Central memory CD8-positive, alpha-beta T cell (primary cell): ENCODE results near the gene PHF23.

ENCODE experiments used
- ATAC-seq: fragments of 150-1000 bp; cut with Tn5 transposase; replicated peaks from 2 replicates; pipeline ENCODE4 v1.10.0; 2022; ENCODE audit warnings: mild to moderate bottlenecking, moderate FRiP score, moderate number of reproducible peaks; ENCODE audit not compliant: poor library complexity, severe bottlenecking; ENCODE audit errors: extremely low read depth
- DNase-seq, 2 donors: peaks; one replicate each; pipeline ENCODE4 v3.0.0; 2021; ENCODE audit warnings: low spot score in 2 of 2
- H3K27ac Mint-ChIP-seq: one replicate; pipeline ENCODE4 v1.8.0; 2022; ENCODE audit warnings: low read depth, mild to moderate bottlenecking, moderate library complexity, mixed read lengths
- H3K27me3 Mint-ChIP-seq: one replicate; pipeline ENCODE4 v1.8.0; 2022; ENCODE audit warnings: mixed read lengths
- H3K36me3 Mint-ChIP-seq: one replicate; pipeline ENCODE4 v1.8.0; 2022; ENCODE audit warnings: mild to moderate bottlenecking, moderate library complexity, mixed read lengths; ENCODE audit not compliant: insufficient read depth
- H3K4me1 Mint-ChIP-seq: one replicate; pipeline ENCODE4 v1.8.0; 2022; ENCODE audit warnings: mixed read lengths
- H3K4me3 Mint-ChIP-seq: one replicate; pipeline ENCODE4 v1.8.0; 2022; ENCODE audit warnings: mild to moderate bottlenecking, moderate library complexity, mixed read lengths
- H3K9me3 Mint-ChIP-seq: one replicate; pipeline ENCODE4 v1.8.0; 2022; ENCODE audit warnings: mixed read lengths

Gene PHF23

GRCh38 chr17:7239091-7240027, at the start of gene PHF23:
Gene PHF23, minus strand, starts transcription at chr17:7239457. Its CDS starts 178 bp downstream, at chr17:7239279.
- Mint-ChIP-seq H3K9me3 (no peaks in the 10 kb centered on the region), H3K27me3 (no peaks in the 10 kb centered on the region), H3K36me3 (peaks cover 46% of the 10 kb centered on the region), H3K27ac (peak within 1 kb of the TSS; percentile 92), H3K4me1 (peaks cover 67% of the 10 kb centered on the region), H3K4me3 (peak within 1 kb of the TSS; percentile 98)
- peak; percentile 67 for ATAC-seq
- peak; percentile 84 to 89 for DNase-seq

GRCh38 chr17:7285679-7286078, 46.4 kb upstream of the PHF23 start:
- H3K4me3 Mint-ChIP-seq: no peak overlapping the region
- peaks cover 12% of the 10 kb centered on the region for H3K4me1 Mint-ChIP-seq
- H3K36me3 Mint-ChIP-seq: peaks cover 2% of the 10 kb centered on the region
- DNase-seq (no peak), ATAC-seq (no peak)
- no peak overlapping the region for H3K27ac Mint-ChIP-seq
- H3K27me3 Mint-ChIP-seq: peaks cover 75% of the 10 kb centered on the region
- no peaks in the 10 kb centered on the region for H3K9me3 Mint-ChIP-seq

GRCh38 chr17:7284911-7285310, 45.7 kb upstream of the PHF23 start:
- peaks cover 67% of the 10 kb centered on the region for H3K27me3 Mint-ChIP-seq
- ATAC-seq (no peak), DNase-seq (no peak)
- no peak overlapping the region for H3K27ac Mint-ChIP-seq
- no peaks in the 10 kb centered on the region for H3K9me3 Mint-ChIP-seq
- no peak overlapping the region for H3K4me3 Mint-ChIP-seq
- peaks cover 13% of the 10 kb centered on the region for H3K4me1 Mint-ChIP-seq
- H3K36me3 Mint-ChIP-seq: peaks cover 2% of the 10 kb centered on the region

- ATAC-seq (no peak), DNase-seq (no peak)
- H3K4me1 Mint-ChIP-seq: peaks cover 13% of the 10 kb centered on the region
- H3K27ac Mint-ChIP-seq: no peak overlapping the region
- no peaks in the 10 kb centered on the region for H3K9me3 Mint-ChIP-seq
- peaks cover 61% of the 10 kb centered on the region for H3K27me3 Mint-ChIP-seq
- no peak overlapping the region for H3K4me3 Mint-ChIP-seq
- H3K36me3 Mint-ChIP-seq: peaks cover 2% of the 10 kb centered on the region
Measured at GRCh38 chr17:7283471-7284216, 44.4 kb upstream of the PHF23 start.

- Mint-ChIP-seq H3K4me1 (peaks cover 13% of the 10 kb centered on the region), H3K36me3 (peaks cover 2% of the 10 kb centered on the region), H3K27ac (no peak overlapping the region), H3K9me3 (no peaks in the 10 kb centered on the region), H3K4me3 (peak overlapping the region; percentile 77), H3K27me3 (peaks cover 53% of the 10 kb centered on the region)
- ATAC-seq: no peak
- DNase-seq: no peak
Measured at GRCh38 chr17:7282752-7283321, 43.6 kb upstream of the PHF23 start.

GRCh38 chr17:7281953-7282751, 42.9 kb upstream of the PHF23 start:
- peak overlapping the region; percentile 59 for H3K27ac Mint-ChIP-seq
- DNase-seq (no peak), ATAC-seq (no peak)
- peaks cover 13% of the 10 kb centered on the region for H3K4me1 Mint-ChIP-seq
- H3K4me3 Mint-ChIP-seq: peak overlapping the region; percentile 77
- peaks cover 46% of the 10 kb centered on the region for H3K27me3 Mint-ChIP-seq
- no peaks in the 10 kb centered on the region for H3K9me3 Mint-ChIP-seq
- H3K36me3 Mint-ChIP-seq: peaks cover 2% of the 10 kb centered on the region

- ATAC-seq (peak; percentile 39), DNase-seq (peak in 1 of 2 donors; percentile 44)
- H3K36me3 Mint-ChIP-seq: peaks cover 2% of the 10 kb centered on the region
- H3K4me1 Mint-ChIP-seq: peaks cover 13% of the 10 kb centered on the region
- H3K9me3 Mint-ChIP-seq: no peaks in the 10 kb centered on the region
- peaks cover 38% of the 10 kb centered on the region for H3K27me3 Mint-ChIP-seq
- peak within 1 kb of the TSS; percentile 59 for H3K27ac Mint-ChIP-seq
- H3K4me3 Mint-ChIP-seq: peak within 1 kb of the TSS; percentile 77
Measured at GRCh38 chr17:7281074-7281952, 42.1 kb upstream of the PHF23 start, which contains the start of gene SLC2A4. Gene SLC2A4, plus strand, starts transcription at chr17:7281718. Its CDS starts 217 bp downstream, at chr17:7281935.

GRCh38 chr17:7280519-7281073, 41.3 kb upstream of the PHF23 start:
- Mint-ChIP-seq H3K27ac (no peak overlapping the region), H3K4me1 (peaks cover 13% of the 10 kb centered on the region), H3K27me3 (peaks cover 31% of the 10 kb centered on the region), H3K4me3 (peak overlapping the region; percentile 77), H3K9me3 (no peaks in the 10 kb centered on the region), H3K36me3 (peaks cover 2% of the 10 kb centered on the region)
- DNase-seq (peak; percentile 38 to 80), ATAC-seq (peak; percentile 91)

- H3K4me1 Mint-ChIP-seq: peaks cover 13% of the 10 kb centered on the region
- H3K27ac Mint-ChIP-seq: no peak overlapping the region
- peaks cover 24% of the 10 kb centered on the region for H3K27me3 Mint-ChIP-seq
- ATAC-seq (no peak), DNase-seq (no peak)
- H3K9me3 Mint-ChIP-seq: no peaks in the 10 kb centered on the region
- no peak overlapping the region for H3K4me3 Mint-ChIP-seq
- peaks cover 2% of the 10 kb centered on the region for H3K36me3 Mint-ChIP-seq
Measured at GRCh38 chr17:7279448-7279847, 40.2 kb upstream of the PHF23 start.

GRCh38 chr17:7266784-7267183, 27.5 kb upstream of the PHF23 start:
- DNase-seq: no peak
- H3K4me1 Mint-ChIP-seq: peaks cover 18% of the 10 kb centered on the region
- H3K36me3 Mint-ChIP-seq: peaks cover 3% of the 10 kb centered on the region
- H3K4me3 Mint-ChIP-seq: no peak overlapping the region
- H3K27me3 Mint-ChIP-seq: peaks cover 44% of the 10 kb centered on the region
- no peak overlapping the region for H3K27ac Mint-ChIP-seq
- no peaks in the 10 kb centered on the region for H3K9me3 Mint-ChIP-seq
- ATAC-seq: no peak

- ATAC-seq (no peak), DNase-seq (no peak)
- Mint-ChIP-seq H3K36me3 (peaks cover 7% of the 10 kb centered on the region), H3K27me3 (peaks cover 34% of the 10 kb centered on the region), H3K9me3 (no peaks in the 10 kb centered on the region), H3K4me3 (peak overlapping the region; percentile 77), H3K4me1 (peaks cover 18% of the 10 kb centered on the region), H3K27ac (no peak overlapping the region)
Measured at GRCh38 chr17:7263801-7264078, 24.5 kb upstream of the PHF23 start.
